ENCODE measurements around the gene THSD1. TPM values are rescaled to one million over a fixed set of nuclear protein-coding genes. Genes with fewer than 3 reads are reported as not detected.

The THSD1 gene
- total RNA-seq (1 to 10 TPM; 3.8 to 9.3 (median 6.8) TPM), polyA plus RNA-seq (1 to 10 TPM; 5.2 to 6.4 TPM)
- long read RNA-seq, donor 1, partial matches to known transcripts: 3 of 12 reads
- long read RNA-seq, donor 1, other reads (novel, unspliced or antisense): 5 of 12 reads
- long read RNA-seq, donor 2, transcript THSD1-201 (5 exons, 2,962 nt): major isoform, 5 of 16 reads
- long read RNA-seq, donor 2, partial matches to known transcripts: 2 of 16 reads
- long read RNA-seq, donor 2, other reads (novel, unspliced or antisense): 5 of 16 reads
- long read RNA-seq, donor 3, transcript THSD1-201 (5 exons, 2,962 nt): major isoform, 16 of 46 reads
- long read RNA-seq, donor 3, transcript THSD1-202 (4 exons, 3,189 nt): minor isoform, 13 of 46 reads
- long read RNA-seq, donor 3, partial matches to known transcripts: 8 of 46 reads
- long read RNA-seq, donor 3, other reads (novel, unspliced or antisense): 9 of 46 reads

GRCh38 chr13:52405767-52406494 is at the start of gene THSD1:
TSS of gene THSD1 (minus strand) at chr13:52406172. CDS start at chr13:52402600, 3,572 bp downstream.
- DNase-seq (peak; percentile 83 to 86), ATAC-seq (peak; percentile 92 to 97 (median 95))
- WGBS, 2 donors: 1% methylated on average over 60 to 68 of the region's 68 CpGs
- H3K4me3 ChIP-seq: peak within 1 kb of the TSS; percentile 43 to 82 (median 66)
- H3K36me3 ChIP-seq: peaks cover 0 to 20% (median 0%) of the 10 kb centered on the region in 9 donors
- no peak for TF ChIP-seq CTCF (IDR thresholded peaks at IDR 0.05)
- peaks cover 0 to 19% (median 0%) of the 10 kb centered on the region in 7 donors for H3K27me3 ChIP-seq
- H3K9me3 ChIP-seq: no peaks in the 10 kb centered on the region
- peaks cover 0 to 36% (median 13%) of the 10 kb centered on the region in 9 donors for H3K4me1 ChIP-seq
- intact Hi-C loops (cut with DNase I): loop anchor here in 3 of 10 donors (2.0 to 5.0 kb wide), 2 partner anchors 41 to 45 kb away; partner anchors contain the start of gene VPS36 (in 2 of the 3)
- peak within 1 kb of the TSS; percentile 61 to 92 (median 77) for H3K27ac ChIP-seq

GRCh38 chr13:52455677-52456041 is 49.7 kb upstream of the THSD1 start:
- Histone ChIP-seq H3K27me3 (no peaks in the 10 kb centered on the region), H3K27ac (peak overlapping the region; percentile 51 to 93 (median 86)), H3K9me3 (no peaks in the 10 kb centered on the region), H3K36me3 (peaks cover 0 to 33% (median 0%) of the 10 kb centered on the region in 9 donors), H3K4me3 (peak overlapping the region; percentile 66 to 88 (median 78)), H3K4me1 (peaks cover 0 to 33% (median 14%) of the 10 kb centered on the region in 9 donors)
- WGBS, 2 donors: 0% methylated on average over 37 of the region's 37 CpGs
- DNase-seq: peak; percentile 56 to 77
- intact Hi-C loops (cut with DNase I): loop anchor here in 4 of 10 donors (10.0 kb wide), 5 partner anchors 111 to 451 kb away; partner anchors contain the start of genes NEK3 (in 1 of the 4) and SUGT1 (in 1 of the 4)
- ATAC-seq: peak; percentile 47 to 78 (median 68)
- TF ChIP-seq CTCF (IDR thresholded peaks at IDR 0.05): no peak

- Histone ChIP-seq H3K27ac (peak within 1 kb of the TSS; percentile 51 to 93 (median 86)), H3K27me3 (no peaks in the 10 kb centered on the region), H3K4me1 (peaks cover 0 to 34% (median 15%) of the 10 kb centered on the region in 9 donors), H3K4me3 (peak within 1 kb of the TSS; percentile 66 to 88 (median 78)), H3K9me3 (no peaks in the 10 kb centered on the region), H3K36me3 (peaks cover 0 to 26% (median 0%) of the 10 kb centered on the region in 9 donors)
- intact Hi-C loops (cut with DNase I): loop anchor here in 7 of 10 donors (5.0 to 10.0 kb wide), 8 partner anchors 53 to 450 kb away; partner anchors contain the start of genes NEK3 (in 1 of the 7) and SUGT1 (in 1 of the 7)
- DNase-seq: peak; percentile 91 to 93
- 0 to 1% methylated on average over 52 to 53 of the region's 56 CpGs for WGBS, 2 donors
- ATAC-seq: peak; percentile 88 to 95 (median 94)
- peak in 1 of 9 donors; percentile 20 for TF ChIP-seq CTCF (IDR thresholded peaks at IDR 0.05)
Observed at GRCh38 chr13:52454820-52455676, 49.1 kb upstream of the THSD1 start, which contains the start of gene CKAP2. TSS of gene CKAP2 (plus strand) at chr13:52455478. CDS start at chr13:52455557, 79 bp downstream.
